Hypothalamus (tissue), 51 donors: ENCODE results near the gene USP17L15.
"Not testable (repeated sequence)": the region's sequence is repeated elsewhere in the genome, so short reads cannot be mapped to it uniquely, and the experiment has no call there.

Experiments
- DNase-seq, 51 donors: peaks; one replicate each; lab custom pipeline; 2025; lab: John Stamatoyannopoulos, UW

The USP17L15 gene

DNA sequence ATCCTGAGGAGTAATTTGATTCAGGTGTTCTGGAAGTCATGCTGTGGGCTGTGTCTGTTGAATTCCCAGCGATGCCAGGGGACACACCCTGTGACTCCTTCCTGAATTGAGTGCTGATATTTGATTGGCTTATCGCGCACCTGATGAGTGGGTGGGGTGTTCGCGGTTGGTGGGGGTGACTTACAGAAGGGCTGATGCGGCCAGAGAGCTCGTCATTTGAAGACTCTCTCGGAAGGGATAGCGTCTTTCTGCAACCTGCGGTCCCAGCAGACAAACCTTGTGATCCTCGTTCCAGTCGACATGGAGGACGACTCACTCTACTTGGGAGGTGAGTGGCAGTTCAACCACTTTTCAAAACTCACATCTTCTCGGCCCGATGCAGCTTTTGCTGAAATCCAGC lies at the start of gene USP17L15:
Gene USP17L15 (plus strand): TSS at position 301 of the 400 bp plus-strand sequence. CDS start 0 bp downstream, at position 301.
- not testable (repeated sequence) for DNase-seq

DNA sequence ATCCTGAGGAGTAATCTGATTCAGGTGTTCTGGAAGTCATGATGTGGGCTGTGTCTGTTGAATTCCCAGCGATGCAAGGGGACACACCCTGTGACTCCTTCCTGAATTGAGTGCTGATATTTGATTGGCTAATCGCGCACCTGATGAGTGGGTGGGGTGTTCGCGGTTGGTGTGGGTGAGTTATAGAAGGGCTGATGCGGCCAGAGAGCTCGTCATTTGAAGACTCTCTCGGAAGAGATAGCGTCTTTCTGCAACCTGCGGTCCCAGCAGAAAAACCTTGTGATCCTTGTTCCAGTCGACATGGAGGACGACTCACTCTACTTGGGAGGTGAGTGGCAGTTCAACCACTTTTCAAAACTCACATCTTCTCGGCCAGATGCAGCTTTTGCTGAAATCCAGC lies 23.8 kb upstream of the USP17L15 start, which contains the start of gene USP17L10:
Gene USP17L10 (plus strand): TSS at position 301 of the 400 bp plus-strand sequence. CDS start 0 bp downstream, at position 301.
- DNase-seq = not testable (repeated sequence)

GRCh38 chr4:9214701-9215100 lies 19.5 kb upstream of the USP17L15 start:
- DNase-seq = not testable (repeated sequence)

GRCh38 chr4:9215105-9215504 lies 19.1 kb upstream of the USP17L15 start, which contains the start of gene USP17L11:
Gene USP17L11, plus strand, starts transcription at chr4:9215405. Its CDS starts 0 bp downstream, at chr4:9215405.
- not testable (repeated sequence) for DNase-seq

DNA sequence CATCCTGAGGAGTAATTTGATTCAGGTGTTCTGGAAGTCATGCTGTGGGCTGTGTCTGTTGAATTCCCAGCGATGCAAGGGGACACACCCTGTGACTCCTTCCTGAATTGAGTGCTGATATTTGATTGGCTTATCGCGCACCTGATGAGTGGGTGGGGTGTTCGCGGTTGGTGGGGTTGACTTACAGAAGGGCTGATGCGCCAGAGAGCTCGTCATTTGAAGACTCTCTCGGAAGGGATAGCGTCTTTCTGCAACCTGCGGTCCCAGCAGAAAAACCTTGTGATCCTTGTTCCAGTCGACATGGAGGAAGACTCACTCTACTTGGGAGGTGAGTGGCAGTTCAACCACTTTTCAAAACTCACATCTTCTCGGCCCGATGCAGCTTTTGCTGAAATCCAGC lies 14.3 kb upstream of the USP17L15 start, which contains the start of gene USP17L12:
Gene USP17L12 (plus strand): TSS at position 301 of the 400 bp plus-strand sequence. CDS start 0 bp downstream, at position 301.
- not testable (repeated sequence) for DNase-seq

- not testable (repeated sequence) for DNase-seq
These were observed 9.6 kb upstream of the USP17L15 start, which contains the start of gene USP17L13 for GRCh38 chr4:9224596-9224995. Gene USP17L13, plus strand, starts transcription at chr4:9224896. Its CDS starts 0 bp downstream, at chr4:9224896.

GRCh38 chr4:9230249-9230648 lies 3.9 kb upstream of the USP17L15 start:
- DNase-seq = not testable (repeated sequence)

- not testable (repeated sequence) for DNase-seq
These were observed 4.3 kb downstream of the USP17L15 start for GRCh38 chr4:9238461-9238860.

DNA sequence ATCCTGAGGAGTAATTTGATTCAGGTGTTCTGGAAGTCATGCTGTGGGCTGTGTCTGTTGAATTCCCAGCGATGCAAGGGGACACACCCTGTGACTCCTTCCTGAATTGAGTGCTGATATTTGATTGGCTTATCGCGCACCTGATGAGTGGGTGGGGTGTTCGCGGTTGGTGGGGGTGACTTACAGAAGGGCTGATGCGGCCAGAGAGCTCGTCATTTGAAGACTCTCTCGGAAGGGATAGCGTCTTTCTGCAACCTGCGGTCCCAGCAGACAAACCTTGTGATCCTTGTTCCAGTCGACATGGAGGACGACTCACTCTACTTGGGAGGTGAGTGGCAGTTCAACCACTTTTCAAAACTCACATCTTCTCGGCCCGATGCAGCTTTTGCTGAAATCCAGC lies 9.4 kb downstream of the USP17L15 start, which contains the start of gene USP17L17:
Gene USP17L17 (plus strand): TSS at position 301 of the 400 bp plus-strand sequence. CDS start 0 bp downstream, at position 301.
- DNase-seq = not testable (repeated sequence)

- DNase-seq = not testable (repeated sequence)
These were observed 13.9 kb downstream of the USP17L15 start, which contains the start of gene USP17L18 for GRCh38 chr4:9247953-9248680. Gene USP17L18, plus strand, starts transcription at chr4:9248630. Its CDS starts 0 bp downstream, at chr4:9248630.

GRCh38 chr4:9253078-9253477 lies 18.9 kb downstream of the USP17L15 start, which contains the start of gene USP17L19:
Gene USP17L19, plus strand, starts transcription at chr4:9253378. Its CDS starts 0 bp downstream, at chr4:9253378.
- DNase-seq = not testable (repeated sequence)

DNA sequence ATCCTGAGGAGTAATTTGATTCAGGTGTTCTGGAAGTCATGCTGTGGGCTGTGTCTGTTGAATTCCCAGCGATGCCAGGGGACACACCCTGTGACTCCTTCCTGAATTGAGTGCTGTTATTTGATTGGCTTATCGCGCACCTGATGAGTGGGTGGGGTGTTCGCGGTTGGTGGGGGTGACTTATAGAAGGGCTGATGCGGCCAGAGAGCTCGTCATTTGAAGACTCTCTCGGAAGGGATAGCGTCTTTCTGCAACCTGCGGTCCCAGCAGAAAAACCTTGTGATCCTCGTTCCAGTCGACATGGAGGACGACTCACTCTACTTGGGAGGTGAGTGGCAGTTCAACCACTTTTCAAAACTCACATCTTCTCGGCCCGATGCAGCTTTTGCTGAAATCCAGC lies 23.6 kb downstream of the USP17L15 start, which contains the start of gene USP17L20:
Gene USP17L20 (plus strand): TSS at position 301 of the 400 bp plus-strand sequence. CDS start 0 bp downstream, at position 301.
- DNase-seq = not testable (repeated sequence)

GRCh38 chr4:9262572-9262971 lies 28.4 kb downstream of the USP17L15 start, which contains the start of gene USP17L21:
Gene USP17L21, plus strand, starts transcription at chr4:9262872. Its CDS starts 0 bp downstream, at chr4:9262872.
- DNase-seq = not testable (repeated sequence)

- DNase-seq = not testable (repeated sequence)
These were observed 33.1 kb downstream of the USP17L15 start, which contains the start of gene USP17L22 for GRCh38 chr4:9267319-9267718. Gene USP17L22, plus strand, starts transcription at chr4:9267619. Its CDS starts 0 bp downstream, at chr4:9267619.

GRCh38 chr4:9271719-9272118 lies 37.5 kb downstream of the USP17L15 start:
- not testable (repeated sequence) for DNase-seq
